Daoy (cell line): ENCODE data around the gene SLC8B1. TPM values are rescaled to one million over a fixed set of nuclear protein-coding genes. Genes with fewer than 3 reads are reported as not detected.

Experiments
- DNase-seq: peaks from one replicate; pipeline ENCODE4 v3.0.0-alpha.2; 2015; ENCODE audit warnings: low read depth
- total RNA-seq: library from RNA; depleted of rRNA; stranded (reverse); fragments of >200 nt; shearing (Covaris generic); gene quantifications from 2 replicates; pipeline ENCODE4 v1.2.3, GENCODE V29; 2014

SLC8B1 gene
- total RNA-seq, 1 experiment from 2014 or later, result 13.4 TPM

GRCh38 chr12:113322343-113322742 lies 12.6 kb downstream of the SLC8B1 start:
- no peak for DNase-seq

GRCh38 chr12:113320401-113320800 lies 14.5 kb downstream of the SLC8B1 start:
- DNase-seq, result no peak

GRCh38 chr12:113318900-113319628 lies 15.8 kb downstream of the SLC8B1 start:
- DNase-seq, result no peak

DNA sequence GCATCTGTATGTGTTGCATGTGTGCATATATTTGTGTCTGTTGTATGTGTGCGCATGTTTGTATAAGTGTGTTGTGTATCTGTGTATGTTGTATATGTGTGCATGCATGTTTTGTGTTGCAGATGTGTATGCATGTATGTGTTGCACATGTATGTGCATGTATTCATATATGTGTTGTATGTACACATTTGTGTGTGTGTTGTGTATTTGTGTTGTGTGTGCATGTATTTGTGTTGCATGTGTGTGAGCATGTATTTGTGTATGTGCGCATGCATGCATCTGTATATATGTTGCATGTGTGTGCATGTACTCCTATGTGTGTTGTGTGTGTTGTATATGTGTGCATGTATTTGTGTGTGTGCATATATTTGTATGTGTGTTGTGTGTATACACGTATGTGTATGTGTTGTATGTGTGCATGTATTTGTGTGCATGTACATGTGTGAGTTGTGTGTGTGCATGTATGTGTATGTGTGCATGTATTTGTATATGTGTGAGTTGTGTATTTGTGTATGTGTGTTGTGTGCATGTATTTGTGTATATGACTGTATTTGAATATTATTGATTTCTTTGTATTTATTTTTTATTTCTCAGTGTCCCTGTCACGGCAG lies 16.8 kb downstream of the SLC8B1 start:
- DNase-seq, result no peak

- no peak for DNase-seq
These were observed 17.8 kb downstream of the SLC8B1 start for GRCh38 chr12:113317122-113317521.

- DNase-seq, result no peak
These were observed 18.8 kb downstream of the SLC8B1 start for GRCh38 chr12:113316155-113316554.

DNA sequence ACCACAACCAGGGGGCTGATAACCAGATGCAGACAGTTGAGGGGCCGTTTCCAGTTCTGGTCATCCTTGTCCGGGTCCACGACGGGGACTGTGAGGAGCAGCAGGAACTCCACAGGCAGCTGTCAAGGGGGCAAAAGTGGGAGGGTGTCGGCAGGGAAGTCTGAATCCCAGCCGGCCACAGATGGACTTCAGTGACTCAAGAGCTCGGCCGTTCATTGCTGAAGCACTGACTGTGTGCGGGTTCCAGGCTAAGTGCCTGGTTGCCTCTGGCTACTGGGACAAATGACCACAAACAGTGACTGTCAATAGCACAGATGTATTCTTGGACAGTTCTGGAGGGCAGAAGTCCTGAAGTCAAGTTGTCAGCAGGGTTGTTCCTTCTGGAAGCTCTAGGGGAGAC lies 19.6 kb downstream of the SLC8B1 start:
- DNase-seq, result no peak

GRCh38 chr12:113314121-113314529 lies 20.8 kb downstream of the SLC8B1 start:
- DNase-seq, result peak; percentile 43

DNA sequence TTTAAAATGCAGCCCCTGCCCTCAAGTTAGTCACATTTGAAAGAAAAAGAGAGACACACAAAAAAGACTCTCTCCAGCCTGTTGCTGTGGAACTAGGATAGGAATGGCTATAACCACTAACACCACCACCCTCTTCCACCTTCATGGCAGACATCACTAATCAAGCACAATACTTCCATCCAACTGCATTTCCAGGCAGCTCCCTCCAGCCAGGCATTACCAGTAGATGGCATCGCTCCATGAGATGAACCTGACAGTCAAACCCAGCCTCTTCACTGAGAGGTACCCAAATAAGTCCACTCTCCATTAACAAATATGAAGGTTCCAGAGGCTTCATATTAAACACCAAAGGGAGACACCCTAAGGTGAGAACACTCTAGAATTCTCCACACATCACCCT lies 24.4 kb downstream of the SLC8B1 start:
- DNase-seq, result peak; percentile 21

- peak; percentile 21 for DNase-seq
These were observed 28.5 kb downstream of the SLC8B1 start for GRCh38 chr12:113306382-113306781.

- no peak for DNase-seq
These were observed 29.5 kb downstream of the SLC8B1 start for GRCh38 chr12:113305281-113305856.

GRCh38 chr12:113302886-113303640 lies 31.8 kb downstream of the SLC8B1 start:
- DNase-seq, result no peak

DNA sequence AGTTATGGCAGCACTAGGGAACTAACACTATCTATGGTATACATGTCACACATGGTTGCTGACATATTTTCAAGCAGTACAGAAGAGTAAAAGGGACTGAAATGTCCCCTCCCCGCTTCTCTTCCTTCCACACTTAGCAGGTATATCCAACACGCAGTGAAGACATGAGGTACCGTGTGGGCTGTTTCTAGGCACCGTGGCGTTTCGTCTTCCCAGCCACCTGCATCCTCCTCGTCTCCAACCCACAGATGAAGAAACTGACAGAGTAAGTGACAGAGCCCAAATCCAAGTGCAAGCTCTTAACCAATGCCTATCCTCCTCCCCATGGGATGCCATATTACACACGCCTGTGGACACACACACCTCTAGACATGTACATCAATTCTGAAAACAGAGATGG lies 32.4 kb downstream of the SLC8B1 start:
- no peak for DNase-seq

GRCh38 chr12:113301811-113302210 lies 33.1 kb downstream of the SLC8B1 start:
- DNase-seq, result no peak

DNA sequence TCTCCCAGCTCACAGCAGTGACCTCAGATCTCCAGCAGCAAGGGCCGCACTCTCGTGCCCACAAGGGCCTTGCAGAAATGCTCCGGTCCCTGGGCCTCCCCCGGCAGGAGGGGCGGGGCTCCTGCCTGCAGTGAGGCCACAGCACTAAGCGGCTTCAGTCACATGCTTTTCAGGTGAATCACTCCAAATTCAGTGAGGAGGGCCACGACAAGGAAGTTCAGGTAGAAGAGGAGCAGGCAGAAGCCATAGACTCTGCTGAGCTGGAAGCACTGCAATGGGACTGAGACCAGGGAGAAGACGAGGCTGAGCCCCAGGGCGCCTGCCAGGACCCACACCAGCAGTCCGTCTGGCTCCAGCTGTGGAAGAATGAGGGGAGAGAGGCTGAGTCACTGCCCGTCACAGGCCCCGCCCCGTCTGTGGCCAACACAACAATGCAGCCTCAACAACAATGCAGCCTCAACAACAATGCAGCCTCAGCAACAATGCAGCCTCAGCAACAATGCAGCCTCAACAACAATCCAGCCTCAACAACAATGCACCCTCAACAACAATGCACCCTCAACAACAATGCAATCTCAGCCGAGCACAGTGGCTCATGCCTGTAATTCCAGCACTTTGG lies 35.2 kb downstream of the SLC8B1 start:
- DNase-seq, result peak; percentile 85

GRCh38 chr12:113298861-113299545 lies 35.9 kb downstream of the SLC8B1 start:
- DNase-seq, result peak; percentile 20

DNA sequence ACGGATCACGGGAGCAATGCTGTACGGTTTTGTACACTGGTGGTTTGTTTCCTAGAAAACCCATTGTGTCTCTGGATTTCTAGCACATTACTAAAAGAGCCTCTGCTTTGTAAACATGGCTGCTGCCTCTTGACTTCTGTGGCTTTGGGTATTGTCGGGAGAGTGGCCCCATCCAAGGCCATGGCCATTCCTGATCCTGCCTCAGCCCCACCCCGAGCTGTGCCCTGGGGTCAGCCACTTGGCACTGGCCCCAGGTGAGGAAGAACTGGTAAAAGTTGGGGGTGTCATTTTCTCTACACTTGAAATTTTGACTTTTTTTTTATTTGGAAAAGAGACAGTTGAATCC lies 36.5 kb downstream of the SLC8B1 start:
- no peak for DNase-seq

GRCh38 chr12:113297621-113298471 lies 37.1 kb downstream of the SLC8B1 start:
- DNase-seq, result no peak

DNA sequence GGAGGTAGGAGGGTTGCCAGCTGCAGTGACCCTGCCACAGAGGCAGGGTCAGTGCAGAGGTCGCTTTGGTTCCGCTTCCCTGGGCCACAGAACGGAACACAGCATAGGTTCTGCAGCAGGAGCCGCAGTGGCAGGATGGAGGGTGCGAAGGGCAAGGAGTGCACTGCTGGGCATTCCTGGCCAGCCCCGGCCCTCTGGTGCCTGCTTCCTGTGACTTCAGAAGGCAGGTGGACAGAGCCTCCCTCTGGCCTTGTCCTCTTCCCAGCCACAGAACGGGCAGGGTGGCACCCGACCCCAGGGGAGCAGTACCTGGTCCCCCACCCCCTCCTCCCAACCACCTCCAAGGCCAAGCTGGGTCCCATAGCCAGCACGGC lies 37.7 kb downstream of the SLC8B1 start:
- DNase-seq, result no peak

- DNase-seq, result no peak
These were observed 38.2 kb downstream of the SLC8B1 start for GRCh38 chr12:113296557-113297213.
